Gastroesophageal sphincter (tissue), 4 donors: ENCODE data around the gene DCBLD2. TPM values are rescaled to one million over a fixed set of nuclear protein-coding genes. Genes with fewer than 3 reads are reported as not detected.
A peak's percentile ranks its signal among the peaks of the same experiment; 100 is the strongest.

Source experiments
- ATAC-seq: fragments of 150-250 bp; one replicate; pipeline ENCODE4 v1.9.1; 2016; ENCODE audit warnings: mild to moderate bottlenecking, moderate library complexity
- H3K27ac ChIP-seq, 4 donors: fragments of 200-600 bp; sonication (generic) in 3 of 4; 1 replicate in 3 of 4; 2 replicates in 1 of 4; pipeline ENCODE4 v1.5.1; 2016 to 2019
- H3K27me3 ChIP-seq: fragments of 200-600 bp; sonication (generic); one replicate; pipeline ENCODE4 v1.5.1; 2019
- H3K36me3 ChIP-seq, 2 donors: fragments of 200-600 bp; sonication (generic); one replicate each; pipeline ENCODE4 v1.5.1; 2019; ENCODE audit warnings: control low read depth in 1 of 2
- H3K4me1 ChIP-seq, 3 donors: fragments of 200-600 bp; sonication (generic); 1 replicate in 2 of 3; 2 replicates in 1 of 3; pipeline ENCODE4 v1.5.1; 2016 to 2019; ENCODE audit warnings: control low read depth in 2 of 3
- H3K4me3 ChIP-seq, 2 donors: fragments of 200-600 bp; sonication (generic); one replicate each; pipeline ENCODE4 v1.5.1; 2019; ENCODE audit warnings: mild to moderate bottlenecking in 1 of 2, moderate library complexity in 1 of 2
- H3K9me3 ChIP-seq, 3 donors: fragments of 200-600 bp; sonication (generic); one replicate each; pipeline ENCODE4 v1.5.1; 2017 to 2019; ENCODE audit warnings: control low read depth in 2 of 3
- EP300 ChIP-seq: sonication (generic); formaldehyde crosslinking; IDR thresholded peaks from one replicate; pipeline ENCODE4 v1.6.1; 2017; ENCODE audit warnings: antibody characterized with exemption, mild to moderate bottlenecking
- POLR2A ChIP-seq, 2 donors: fragments of 450-650 bp; IDR thresholded peaks; one replicate each; pipeline ENCODE4 v1.6.1; 2017; ENCODE audit warnings: antibody characterized with exemption in 2 of 2, mild to moderate bottlenecking in 2 of 2, moderate library complexity in 1 of 2
- POLR2AphosphoS5 ChIP-seq: sonication (generic); formaldehyde crosslinking; IDR thresholded peaks from one replicate; pipeline ENCODE4 v1.6.1; 2017; ENCODE audit warnings: antibody characterized with exemption
- WGBS, 2 donors: methylation state at CpG; one replicate each; pipeline ENCODE4 v1.1.5; 2018; ENCODE audit warnings: low coverage in 1 of 2; 5-methylcytosine and 5-hydroxymethylcytosine counted together
- total RNA-seq, 4 donors: library from RNA; depleted of rRNA; stranded (reverse); fragments of >200 nt; gene quantifications; one replicate each; pipeline ENCODE4 v1.1.0, GENCODE V29; 2016
- TF ChIP-seq, protein P1 (sequence below), 4 experiments: fragments of 200-600 bp in 2 of 4; fragments of 450-650 bp in 2 of 4; sonication (generic) in 1 of 4; IDR thresholded peaks; one replicate each; pipeline ENCODE4 v1.5.1; 2017 to 2019; ENCODE audit warnings: antibody characterized with exemption in 4 of 4, mild to moderate bottlenecking in 2 of 4, moderate library complexity in 2 of 4

The DCBLD2 gene
- total RNA-seq, 4 donors from 2014 or later, result 45.3 to 58.8 (median 52.4) TPM

DNA sequence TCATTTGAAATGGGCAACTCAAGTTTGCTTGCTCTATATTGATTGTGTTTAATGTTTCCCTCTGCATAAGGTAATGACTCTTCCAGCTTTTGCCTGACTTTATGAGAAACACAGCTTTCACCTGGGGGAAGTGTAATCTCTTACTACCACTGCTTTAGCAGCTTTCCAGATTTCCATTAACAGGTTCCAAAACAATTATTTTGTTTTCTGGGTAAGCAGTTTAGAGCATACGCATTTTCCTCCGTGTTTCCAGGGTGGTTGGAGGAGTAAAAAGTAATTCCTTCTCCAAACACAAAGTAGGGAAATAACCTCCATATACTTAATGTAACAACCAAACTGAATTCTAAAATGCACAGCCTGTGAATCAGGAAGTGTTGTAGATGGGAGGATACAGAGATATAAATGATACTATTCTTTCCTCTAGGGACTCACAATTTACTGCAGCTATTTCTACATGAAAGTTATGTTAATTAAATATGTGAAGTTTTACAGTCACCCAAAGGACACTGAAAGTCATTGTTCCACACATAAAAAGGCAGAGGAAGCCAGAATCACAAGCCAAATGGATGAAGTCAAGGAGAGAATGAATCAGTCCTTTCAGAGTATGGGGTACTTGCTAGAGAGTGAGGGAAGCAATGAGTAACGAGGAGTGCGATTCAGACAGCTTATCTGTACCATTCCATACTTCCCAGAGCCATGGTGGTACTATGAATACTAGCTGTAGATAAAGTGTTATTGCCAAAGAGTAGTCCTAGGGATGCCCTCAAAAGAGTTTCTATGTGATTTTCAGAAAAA is 121.8 kb downstream of the DCBLD2 start:
- H3K4me1 ChIP-seq, result peaks cover 0 to 31% (median 6%) of the 10 kb centered on the region in 3 donors
- TF ChIP-seq EP300 (no peak), POLR2A (IDR thresholded peaks at IDR 0.05) (no peak), POLR2AphosphoS5 (no peak)
- TF ChIP-seq, protein P1, sequence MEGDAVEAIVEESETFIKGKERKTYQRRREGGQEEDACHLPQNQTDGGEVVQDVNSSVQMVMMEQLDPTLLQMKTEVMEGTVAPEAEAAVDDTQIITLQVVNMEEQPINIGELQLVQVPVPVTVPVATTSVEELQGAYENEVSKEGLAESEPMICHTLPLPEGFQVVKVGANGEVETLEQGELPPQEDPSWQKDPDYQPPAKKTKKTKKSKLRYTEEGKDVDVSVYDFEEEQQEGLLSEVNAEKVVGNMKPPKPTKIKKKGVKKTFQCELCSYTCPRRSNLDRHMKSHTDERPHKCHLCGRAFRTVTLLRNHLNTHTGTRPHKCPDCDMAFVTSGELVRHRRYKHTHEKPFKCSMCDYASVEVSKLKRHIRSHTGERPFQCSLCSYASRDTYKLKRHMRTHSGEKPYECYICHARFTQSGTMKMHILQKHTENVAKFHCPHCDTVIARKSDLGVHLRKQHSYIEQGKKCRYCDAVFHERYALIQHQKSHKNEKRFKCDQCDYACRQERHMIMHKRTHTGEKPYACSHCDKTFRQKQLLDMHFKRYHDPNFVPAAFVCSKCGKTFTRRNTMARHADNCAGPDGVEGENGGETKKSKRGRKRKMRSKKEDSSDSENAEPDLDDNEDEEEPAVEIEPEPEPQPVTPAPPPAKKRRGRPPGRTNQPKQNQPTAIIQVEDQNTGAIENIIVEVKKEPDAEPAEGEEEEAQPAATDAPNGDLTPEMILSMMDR (IDR thresholded peaks at IDR 0.05), result no peak
- H3K9me3 ChIP-seq, result no peaks in the 10 kb centered on the region
- H3K27me3 ChIP-seq, result no peaks in the 10 kb centered on the region
- no peak for ATAC-seq
- H3K27ac ChIP-seq, result peak overlapping the region in 2 of 4 donors; percentile 2 to 41
- no peaks in the 10 kb centered on the region for H3K36me3 ChIP-seq
- 62 to 64% methylated on average over 4 of the region's 4 CpGs for whole genome bisulfite sequencing, 2 donors
- H3K4me3 ChIP-seq, result no peak overlapping the region

DNA sequence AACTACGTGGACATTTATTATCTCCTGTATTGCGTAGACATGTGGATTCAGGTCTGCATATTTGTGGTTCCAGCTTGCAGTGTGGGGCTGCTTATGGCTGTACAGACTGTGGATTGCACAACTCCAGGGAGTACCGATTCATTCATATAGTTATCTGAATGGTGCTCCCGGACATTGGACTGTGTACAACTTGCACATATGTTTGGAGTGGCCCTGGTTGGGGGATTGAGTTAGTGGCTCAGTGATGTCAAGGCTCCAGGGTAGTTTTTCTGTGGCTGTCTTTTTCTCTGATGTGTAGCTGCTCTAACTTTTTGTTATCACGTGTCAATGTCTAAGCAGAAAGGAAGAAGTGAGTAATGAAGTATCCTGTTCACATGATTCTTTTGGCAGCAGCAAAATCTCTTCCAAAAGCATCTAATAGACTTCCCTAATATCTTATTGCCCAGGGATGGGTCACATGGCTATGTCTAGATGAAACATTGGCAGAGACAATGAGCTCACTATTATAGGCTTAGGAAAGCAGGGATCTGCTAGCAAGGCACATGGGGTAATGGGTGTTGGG is 122.6 kb downstream of the DCBLD2 start:
- H3K4me3 ChIP-seq, result no peak overlapping the region
- H3K36me3 ChIP-seq, result no peaks in the 10 kb centered on the region
- peak; percentile 57 for ATAC-seq
- H3K4me1 ChIP-seq, result peaks cover 0 to 23% (median 6%) of the 10 kb centered on the region in 3 donors
- no peaks in the 10 kb centered on the region for H3K9me3 ChIP-seq
- TF ChIP-seq EP300 (no peak), POLR2AphosphoS5 (no peak), POLR2A (IDR thresholded peaks at IDR 0.05) (no peak)
- TF ChIP-seq, protein P1 (IDR thresholded peaks at IDR 0.05), result no peak
- H3K27me3 ChIP-seq, result no peaks in the 10 kb centered on the region
- 52 to 68% methylated on average over 4 to 5 of the region's 5 CpGs for WGBS, 2 donors
- H3K27ac ChIP-seq, result peak overlapping the region in 2 of 4 donors; percentile 2 to 41

DNA sequence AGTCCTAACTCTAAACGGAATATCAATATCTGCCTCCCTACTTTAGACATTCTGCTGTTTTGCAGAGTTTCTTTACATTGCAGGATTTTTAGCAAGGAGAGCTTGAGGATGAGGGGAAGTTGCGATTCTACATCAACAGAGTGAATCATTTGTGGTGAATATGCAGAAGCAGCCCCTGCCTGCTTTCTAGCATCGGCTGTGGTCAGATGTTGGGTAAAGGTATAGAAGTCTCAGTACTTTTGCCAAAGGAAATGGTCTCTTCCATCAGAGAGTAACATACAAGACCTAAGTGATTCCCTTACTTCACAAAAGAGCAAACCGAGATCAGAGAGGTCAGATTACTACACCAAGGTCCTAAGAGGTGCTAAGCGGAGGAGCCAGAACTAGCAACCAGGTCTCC is 123.1 kb downstream of the DCBLD2 start:
- H3K27me3 ChIP-seq, result no peaks in the 10 kb centered on the region
- WGBS, 2 donors, result 74 to 89% methylated on average over 3 to 4 of the region's 5 CpGs
- ATAC-seq, result peak; percentile 23
- no peaks in the 10 kb centered on the region for H3K36me3 ChIP-seq
- H3K4me3 ChIP-seq, result no peak overlapping the region
- no peak for TF ChIP-seq EP300
- TF ChIP-seq POLR2A (IDR thresholded peaks at IDR 0.05), result no peak
- TF ChIP-seq, protein P1 (IDR thresholded peaks at IDR 0.05), result no peak
- no peak for TF ChIP-seq POLR2AphosphoS5
- H3K9me3 ChIP-seq, result no peaks in the 10 kb centered on the region
- peaks cover 0 to 22% (median 6%) of the 10 kb centered on the region in 3 donors for H3K4me1 ChIP-seq
- peak overlapping the region in 1 of 4 donors; percentile 2 for H3K27ac ChIP-seq

DNA sequence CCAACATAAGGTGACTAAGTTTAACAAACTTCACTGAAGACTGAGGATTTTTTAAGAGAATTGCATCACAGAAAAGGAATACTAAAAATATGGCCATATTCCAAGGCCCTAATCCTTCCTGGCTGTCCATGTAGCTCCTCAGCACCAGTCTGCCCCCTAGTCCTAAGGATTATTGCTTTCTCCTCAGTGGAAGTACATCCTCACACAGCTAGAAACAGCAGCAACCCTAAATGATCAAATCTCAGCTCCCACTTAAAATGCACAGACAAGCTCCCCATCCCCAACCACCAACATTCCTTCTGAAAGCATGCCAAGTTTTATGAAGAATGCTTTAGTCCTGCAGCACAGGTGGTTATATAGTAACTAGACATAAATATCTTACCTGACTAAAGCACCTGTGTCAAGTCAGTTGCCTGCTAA is 123.7 kb downstream of the DCBLD2 start:
- Histone ChIP-seq H3K27me3 (no peaks in the 10 kb centered on the region), H3K27ac (peak overlapping the region in 1 of 4 donors; percentile 2), H3K4me1 (peaks cover 0 to 22% (median 6%) of the 10 kb centered on the region in 3 donors), H3K4me3 (no peak overlapping the region), H3K9me3 (no peaks in the 10 kb centered on the region), H3K36me3 (no peaks in the 10 kb centered on the region)
- ATAC-seq, result peak; percentile 24
- no peak for TF ChIP-seq EP300
- TF ChIP-seq, protein P1 (IDR thresholded peaks at IDR 0.05), result no peak
- no peak for TF ChIP-seq POLR2AphosphoS5
- no peak for TF ChIP-seq POLR2A (IDR thresholded peaks at IDR 0.05)

DNA sequence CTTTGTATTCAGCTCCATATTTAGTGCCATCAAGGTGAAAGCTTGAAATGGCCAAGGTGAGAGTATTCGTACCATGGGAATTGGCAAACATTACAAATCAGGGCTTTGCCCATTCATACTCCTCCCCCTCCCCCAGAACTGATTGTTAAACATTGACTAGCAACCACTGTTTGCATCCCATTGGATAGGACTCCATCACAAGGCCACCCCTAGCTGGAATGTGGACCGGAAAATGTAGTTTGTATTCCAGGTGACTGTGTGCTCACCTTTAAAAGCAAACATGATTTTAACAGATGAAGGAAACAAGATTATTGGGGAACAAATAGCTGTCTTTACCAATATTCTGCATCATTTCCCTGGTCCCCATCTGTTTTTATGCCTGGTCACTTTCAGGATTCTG is 124.2 kb downstream of the DCBLD2 start:
- TF ChIP-seq POLR2AphosphoS5 (no peak), POLR2A (IDR thresholded peaks at IDR 0.05) (no peak), EP300 (no peak)
- TF ChIP-seq, protein P1 (IDR thresholded peaks at IDR 0.05), result no peak
- no peak for ATAC-seq
- H3K27ac ChIP-seq, result no peak overlapping the region
- H3K4me1 ChIP-seq, result peaks cover 0 to 22% (median 6%) of the 10 kb centered on the region in 3 donors
- no peaks in the 10 kb centered on the region for H3K36me3 ChIP-seq
- WGBS, 2 donors, result 95 to 100% methylated on average over 1 to 2 of the region's 2 CpGs
- H3K4me3 ChIP-seq, result no peak overlapping the region
- no peaks in the 10 kb centered on the region for H3K9me3 ChIP-seq
- no peaks in the 10 kb centered on the region for H3K27me3 ChIP-seq
